Measurements from ENCODE around the gene INTS11.

INTS11 gene

DNA sequence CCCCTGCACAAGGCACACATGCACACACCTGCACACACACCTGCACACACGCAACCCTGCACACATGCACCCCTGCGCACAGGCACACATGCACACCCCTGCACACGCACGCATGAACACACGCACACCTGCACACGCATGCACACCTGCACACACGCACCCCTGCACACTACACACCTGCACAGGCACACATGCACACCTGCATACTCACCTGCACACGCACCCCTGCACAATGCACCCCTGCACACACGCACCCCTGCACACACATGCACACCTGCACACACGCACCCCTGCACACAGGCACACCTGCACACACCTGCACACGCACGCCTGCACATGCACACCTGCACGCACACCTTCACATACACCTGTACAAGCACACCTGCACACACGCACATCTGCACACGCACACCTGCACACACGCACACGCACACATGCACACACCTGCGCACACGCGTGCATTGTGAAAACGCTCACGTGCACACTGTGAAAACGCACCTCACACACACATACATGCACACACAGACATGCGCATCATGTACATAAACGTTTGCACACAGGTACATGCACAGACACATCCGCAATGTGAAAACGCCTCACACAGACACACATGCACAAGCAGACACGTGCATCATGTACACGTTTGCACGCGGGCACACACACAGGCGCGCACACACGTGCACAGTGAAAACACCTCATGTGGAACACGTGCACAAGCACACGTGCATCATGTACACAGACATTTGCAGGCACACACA lies 16.5 kb upstream of the INTS11 start:
- POLR2A ChIA-PET = no interaction called here
- TF ChIP-seq LEF1 (IDR thresholded peaks at IDR 0.05; ENCODE audit: borderline replicate concordance) (no peak), L3MBTL2 (conservative IDR thresholded peaks at IDR 0.05) (no peak), CTBP1 (IDR thresholded peaks at IDR 0.05; ENCODE audit: borderline replicate concordance) (no peak), ELF4 (IDR thresholded peaks at IDR 0.05) (no peak), SP1 (IDR thresholded peaks at IDR 0.05) (no peak), TARDBP (IDR thresholded peaks at IDR 0.05) (peak; percentile 66)
- no peak for DNase-seq (ENCODE audit: extremely low spot score)
- CTCF ChIA-PET = no interaction called here

DNA sequence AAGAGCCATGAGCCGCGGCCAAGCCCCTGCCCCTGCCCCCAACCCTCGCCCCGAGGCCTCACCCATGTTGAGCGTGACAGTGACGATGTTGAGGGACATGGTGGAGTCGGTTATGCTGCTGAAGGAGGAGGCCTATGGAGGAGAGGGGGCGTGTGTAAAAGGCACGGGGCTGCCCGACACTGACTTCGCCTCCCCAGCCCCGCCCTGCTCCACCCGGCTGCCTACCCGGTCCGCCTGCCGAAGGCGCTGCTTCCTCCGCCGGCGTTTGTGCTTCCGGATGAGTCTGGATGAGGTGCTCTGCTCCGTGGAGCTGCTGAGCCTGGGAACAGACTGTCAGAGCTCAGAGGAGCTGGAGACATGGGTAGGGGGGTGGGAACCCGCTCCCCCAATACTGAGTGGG lies 15.7 kb upstream of the INTS11 start:
- ChIA-PET CTCF (no interaction called here), POLR2A (no interaction called here)
- TF ChIP-seq SP1 (IDR thresholded peaks at IDR 0.05) (no peak), FOXA1 (IDR thresholded peaks at IDR 0.05) (no peak)
- DNase-seq (ENCODE audit: extremely low spot score) = no peak

GRCh38 chr1:1338278-1338677 lies 13.8 kb upstream of the INTS11 start:
- ChIA-PET POLR2A (interaction anchor here (1.1 kb wide), 1 partner anchor 10 kb away, joined by 3 read pairs; no protein-coding TSS in a partner anchor), CTCF (no interaction called here)
- no peak for DNase-seq (ENCODE audit: extremely low spot score)
- no peak for TF ChIP-seq SUZ12 (IDR thresholded peaks at IDR 0.05)
- TF ChIP-seq PKNOX1 (IDR thresholded peaks at IDR 0.05) = no peak
- TF ChIP-seq TARDBP (IDR thresholded peaks at IDR 0.05) = no peak
- no peak for TF ChIP-seq LEF1 (IDR thresholded peaks at IDR 0.05; ENCODE audit: borderline replicate concordance)
- TF ChIP-seq ARNT (IDR thresholded peaks at IDR 0.05) = no peak
- TF ChIP-seq NFRKB (IDR thresholded peaks at IDR 0.05) = no peak
- TF ChIP-seq FOXA1 (IDR thresholded peaks at IDR 0.05) = no peak
- TF ChIP-seq ZNF384 (IDR thresholded peaks at IDR 0.05) = no peak
- no peak for TF ChIP-seq BHLHE40 (IDR thresholded peaks at IDR 0.05; ENCODE audit: borderline replicate concordance)
- no peak for TF ChIP-seq HDGF (IDR thresholded peaks at IDR 0.05; ENCODE audit: borderline replicate concordance)
- no peak for TF ChIP-seq CTBP1 (IDR thresholded peaks at IDR 0.05; ENCODE audit: borderline replicate concordance)
- TF ChIP-seq L3MBTL2 (conservative IDR thresholded peaks at IDR 0.05) = no peak
- no peak for TF ChIP-seq ELF4 (IDR thresholded peaks at IDR 0.05)
- no peak for TF ChIP-seq SP1 (IDR thresholded peaks at IDR 0.05)
- no peak for TF ChIP-seq FOXM1 (IDR thresholded peaks at IDR 0.05; ENCODE audit: borderline replicate concordance)
- no peak for TF ChIP-seq FOXK2 (IDR thresholded peaks at IDR 0.05)

DNA sequence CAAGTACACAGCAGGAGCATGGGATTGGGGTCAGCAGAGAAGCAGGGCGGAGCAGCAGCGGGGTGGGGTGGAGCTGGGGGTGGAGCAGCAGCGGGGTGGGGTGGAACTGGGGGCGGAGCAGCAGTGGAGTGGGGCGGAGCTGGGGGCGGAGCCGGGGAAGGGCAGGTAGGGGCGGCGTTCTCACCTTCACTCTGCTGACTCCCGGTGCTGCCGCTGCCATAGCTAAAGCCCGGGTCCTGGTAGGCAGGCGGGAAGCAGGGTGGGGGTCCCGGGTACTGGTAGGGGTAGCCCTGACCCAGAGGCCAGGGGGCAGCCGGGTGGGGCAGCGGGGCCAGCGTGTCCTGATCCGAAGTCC lies 13.3 kb upstream of the INTS11 start:
- POLR2A ChIA-PET = interaction anchor here (1.1 kb wide), 1 partner anchor 10 kb away, joined by 3 read pairs; no protein-coding TSS in a partner anchor
- DNase-seq (ENCODE audit: extremely low spot score) = peak; percentile 61
- TF ChIP-seq CTBP1 (IDR thresholded peaks at IDR 0.05; ENCODE audit: borderline replicate concordance) (no peak), L3MBTL2 (conservative IDR thresholded peaks at IDR 0.05) (no peak), SUZ12 (IDR thresholded peaks at IDR 0.05) (no peak), ARNT (IDR thresholded peaks at IDR 0.05) (no peak), ELF4 (IDR thresholded peaks at IDR 0.05) (no peak), TARDBP (IDR thresholded peaks at IDR 0.05) (no peak), HDGF (IDR thresholded peaks at IDR 0.05; ENCODE audit: borderline replicate concordance) (no peak)
- CTCF ChIA-PET = no interaction called here

DNA sequence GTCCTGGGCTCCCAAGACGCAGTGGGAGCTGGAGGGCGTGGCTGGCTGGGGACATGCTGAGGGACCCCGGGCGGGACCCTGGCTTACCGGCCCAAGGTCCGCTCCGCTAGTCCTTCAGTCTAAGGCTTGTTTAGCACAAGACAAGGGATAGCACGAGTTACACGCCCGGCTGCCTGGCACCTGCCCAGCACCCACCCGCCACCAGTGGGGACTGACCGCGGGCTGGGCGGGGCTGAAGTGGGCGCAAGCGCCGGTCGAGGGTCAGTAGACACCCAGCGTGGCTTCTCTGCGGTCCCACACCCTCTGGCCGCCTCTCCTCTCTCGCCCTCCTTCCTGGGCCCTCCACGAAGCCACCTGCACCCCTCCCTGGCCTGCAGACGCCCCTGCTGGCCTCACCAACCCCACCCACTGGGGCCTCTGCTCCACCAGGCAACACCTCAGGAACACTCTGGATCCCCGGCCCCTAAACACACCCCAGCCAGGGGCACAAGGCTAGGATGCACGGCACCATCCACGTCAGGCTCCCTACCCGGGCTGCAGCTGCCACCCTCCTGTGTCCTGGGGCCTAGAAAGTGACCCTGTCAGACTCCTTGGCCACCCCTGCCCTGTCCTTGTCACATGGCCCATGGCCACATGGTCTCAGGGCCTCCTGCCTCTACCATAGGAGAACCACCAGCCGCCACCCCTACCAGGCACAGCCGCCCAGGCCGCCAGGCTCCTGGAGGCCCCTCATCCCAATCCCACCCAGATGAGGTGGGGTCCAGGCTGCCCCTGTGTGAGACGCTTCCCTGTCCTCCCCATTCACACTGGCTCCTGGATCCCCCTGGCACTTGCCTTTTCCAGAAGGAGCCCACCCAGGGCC lies 12.7 kb upstream of the INTS11 start:
- DNase-seq (ENCODE audit: extremely low spot score) = no peak
- TF ChIP-seq SP1 (IDR thresholded peaks at IDR 0.05) = no peak
- no peak for TF ChIP-seq LEF1 (IDR thresholded peaks at IDR 0.05; ENCODE audit: borderline replicate concordance)
- TF ChIP-seq NFRKB (IDR thresholded peaks at IDR 0.05) = no peak
- no peak for TF ChIP-seq FOXK2 (IDR thresholded peaks at IDR 0.05)
- TF ChIP-seq ARNT (IDR thresholded peaks at IDR 0.05) = no peak
- TF ChIP-seq HDGF (IDR thresholded peaks at IDR 0.05; ENCODE audit: borderline replicate concordance) = no peak
- TF ChIP-seq FOXA1 (IDR thresholded peaks at IDR 0.05) = no peak
- no peak for TF ChIP-seq SUZ12 (IDR thresholded peaks at IDR 0.05)
- TF ChIP-seq TARDBP (IDR thresholded peaks at IDR 0.05) = no peak
- TF ChIP-seq ELF4 (IDR thresholded peaks at IDR 0.05) = no peak
- TF ChIP-seq ZNF384 (IDR thresholded peaks at IDR 0.05) = no peak
- no peak for TF ChIP-seq FOXM1 (IDR thresholded peaks at IDR 0.05; ENCODE audit: borderline replicate concordance)
- TF ChIP-seq CTBP1 (IDR thresholded peaks at IDR 0.05; ENCODE audit: borderline replicate concordance) = no peak
- TF ChIP-seq BHLHE40 (IDR thresholded peaks at IDR 0.05; ENCODE audit: borderline replicate concordance) = no peak
- no peak for TF ChIP-seq L3MBTL2 (conservative IDR thresholded peaks at IDR 0.05)
- CTCF ChIA-PET = no interaction called here
- POLR2A ChIA-PET = interaction anchor here (0.9 to 1.1 kb wide), 2 partner anchors 10 to 11 kb away, joined by 3 to 4 read pairs; no protein-coding TSS in a partner anchor

- ChIA-PET CTCF (no interaction called here), POLR2A (interaction anchor here (0.9 kb wide), 1 partner anchor 11 kb away, joined by 4 read pairs; no protein-coding TSS in a partner anchor)
- no peak for DNase-seq (ENCODE audit: extremely low spot score)
- TF ChIP-seq HDGF (IDR thresholded peaks at IDR 0.05; ENCODE audit: borderline replicate concordance) (no peak), SUZ12 (IDR thresholded peaks at IDR 0.05) (no peak), TARDBP (IDR thresholded peaks at IDR 0.05) (no peak), SP1 (IDR thresholded peaks at IDR 0.05) (no peak), CTBP1 (IDR thresholded peaks at IDR 0.05; ENCODE audit: borderline replicate concordance) (no peak), FOXA1 (IDR thresholded peaks at IDR 0.05) (no peak), LEF1 (IDR thresholded peaks at IDR 0.05; ENCODE audit: borderline replicate concordance) (no peak), ELF4 (IDR thresholded peaks at IDR 0.05) (no peak), ARNT (IDR thresholded peaks at IDR 0.05) (no peak), PKNOX1 (IDR thresholded peaks at IDR 0.05) (no peak), NFRKB (IDR thresholded peaks at IDR 0.05) (no peak), FOXK2 (IDR thresholded peaks at IDR 0.05) (no peak)
Observed at GRCh38 chr1:1336446-1336845, 12.0 kb upstream of the INTS11 start.

Data from HEK293T (cell line).